T-cell (primary cell): ENCODE results near the gene AKR1C1. TPM values are rescaled to one million over a fixed set of nuclear protein-coding genes. Genes with fewer than 3 reads are reported as not detected.
"Not testable (repeated sequence)": the region's sequence is repeated elsewhere in the genome, so short reads cannot be mapped to it uniquely, and the experiment has no call there.

Source experiments
- ATAC-seq, 4 experiments: fragments of 200-7000 bp in 3 of 4; fragments of 150-1000 bp in 1 of 4; cut with Tn5 transposase; replicated peaks in 1 of 4; 1 replicate in 3 of 4; 2 replicates in 1 of 4; pipeline ENCODE4 v1.10.0; 2021; ENCODE audit warnings: moderate library complexity in 3 of 4, mild to moderate bottlenecking in 2 of 4, moderate number of reproducible peaks in 1 of 4
- CTCF ChIA-PET, 2 donors: fragments of 300-600 bp; sonication (Branson Sonifier 250); formaldehyde crosslinking; loops; one replicate each; lab custom pipeline; 2022; ENCODE audit warnings: antibody characterized with exemption in 2 of 2; lab: Charles Lee
- POLR2A ChIA-PET, 2 donors: fragments of 300-600 bp; sonication (Branson Sonifier 250); formaldehyde crosslinking; loops; one replicate each; lab custom pipeline; 2022; ENCODE audit warnings: antibody characterized with exemption in 2 of 2; lab: Charles Lee
- DNase-seq, 35 experiments: peaks; one replicate each; pipeline versions ENCODE4 v3.0.0 to v3.0.0-alpha.2; 2013 to 2023
- H3K27ac ChIP-seq: one replicate; pipeline ENCODE4 v1.5.1; 2013; ENCODE audit warnings: low read length
- H3K27me3 ChIP-seq, 2 experiments: replicated peaks in 1 of 2; 1 replicate in 1 of 2; 2 replicates in 1 of 2; pipeline versions ENCODE4 v1.6.1 to v1.7.0; 2013; ENCODE audit warnings: low read length in 1 of 2, mixed read lengths in 1 of 2; ENCODE audit not compliant: control insufficient read depth in 2 of 2, insufficient read depth in 2 of 2; ENCODE audit errors: extremely low read depth in 1 of 2
- H3K36me3 ChIP-seq, 2 donors: 1 replicate in 1 of 2; 2 replicates in 1 of 2; pipeline versions ENCODE4 v1.6.1 to v1.7.0; 2013; ENCODE audit warnings: low read length in 1 of 2; ENCODE audit not compliant: control insufficient read depth in 2 of 2, insufficient read depth in 1 of 2; ENCODE audit errors: extremely low read depth in 1 of 2
- H3K4me1 ChIP-seq, 2 experiments: 1 replicate in 1 of 2; 2 replicates in 1 of 2; pipeline versions ENCODE4 v1.6.1 to v1.7.0; 2013; ENCODE audit warnings: low read length in 2 of 2, mixed read lengths in 1 of 2; ENCODE audit not compliant: insufficient read depth in 2 of 2, control insufficient read depth in 1 of 2; ENCODE audit errors: extremely low read depth in 1 of 2
- H3K4me3 ChIP-seq, 2 donors: 1 replicate in 1 of 2; 2 replicates in 1 of 2; pipeline versions ENCODE4 v1.5.1 to v1.7.0; 2013; ENCODE audit warnings: mild to moderate bottlenecking in 2 of 2, low read length in 1 of 2, moderate library complexity in 1 of 2; ENCODE audit not compliant: control insufficient read depth in 1 of 2; ENCODE audit errors: extremely low read depth in 1 of 2
- H3K9me3 ChIP-seq: 2 replicates; pipeline ENCODE4 v1.7.0; 2013
- H3K27ac Mint-ChIP-seq, 2 donors: one replicate each; pipeline ENCODE4 v1.8.0; 2020 to 2021; ENCODE audit warnings: mild to moderate bottlenecking in 2 of 2, mixed read lengths in 2 of 2
- H3K27me3 Mint-ChIP-seq, 2 donors: one replicate each; pipeline ENCODE4 v1.8.0; 2021 to 2022; ENCODE audit warnings: mixed read lengths in 2 of 2
- H3K36me3 Mint-ChIP-seq: one replicate; pipeline ENCODE4 v1.8.0; 2021; ENCODE audit warnings: mixed read lengths
- H3K4me1 Mint-ChIP-seq, 3 donors: one replicate each; pipeline ENCODE4 v1.8.0; 2020 to 2022; ENCODE audit warnings: mixed read lengths in 3 of 3, mild to moderate bottlenecking in 1 of 3
- H3K4me3 Mint-ChIP-seq, 3 donors: one replicate each; pipeline ENCODE4 v1.8.0; 2020 to 2022; ENCODE audit warnings: mild to moderate bottlenecking in 3 of 3, mixed read lengths in 3 of 3, moderate library complexity in 3 of 3
- H3K9me3 Mint-ChIP-seq, 3 donors: one replicate each; pipeline ENCODE4 v1.8.0; 2020 to 2022; ENCODE audit warnings: mixed read lengths in 3 of 3
- WGBS: methylation state at CpG from one replicate; pipeline ENCODE4 v1.1.5; 2013; ENCODE audit warnings: missing lambda C conversion rate; ENCODE audit not compliant: insufficient coverage; 5-methylcytosine and 5-hydroxymethylcytosine counted together
- total RNA-seq, 35 experiments: library from RNA in 6 of 35; stranded (reverse) in 6 of 35; fragments of 120-200 nt in 1 of 35; gene quantifications; one replicate each; pipeline versions ENCODE4 v1.2.1 to v1.2.4 and lab custom pipeline; 2013 to 2026

The AKR1C1 gene
- total RNA-seq, 5 donors from 2014 or later (not counting 1 experiment from before 2014, with no cell fraction given), result 1.1 to 4.8 (median 3.0) TPM

DNA sequence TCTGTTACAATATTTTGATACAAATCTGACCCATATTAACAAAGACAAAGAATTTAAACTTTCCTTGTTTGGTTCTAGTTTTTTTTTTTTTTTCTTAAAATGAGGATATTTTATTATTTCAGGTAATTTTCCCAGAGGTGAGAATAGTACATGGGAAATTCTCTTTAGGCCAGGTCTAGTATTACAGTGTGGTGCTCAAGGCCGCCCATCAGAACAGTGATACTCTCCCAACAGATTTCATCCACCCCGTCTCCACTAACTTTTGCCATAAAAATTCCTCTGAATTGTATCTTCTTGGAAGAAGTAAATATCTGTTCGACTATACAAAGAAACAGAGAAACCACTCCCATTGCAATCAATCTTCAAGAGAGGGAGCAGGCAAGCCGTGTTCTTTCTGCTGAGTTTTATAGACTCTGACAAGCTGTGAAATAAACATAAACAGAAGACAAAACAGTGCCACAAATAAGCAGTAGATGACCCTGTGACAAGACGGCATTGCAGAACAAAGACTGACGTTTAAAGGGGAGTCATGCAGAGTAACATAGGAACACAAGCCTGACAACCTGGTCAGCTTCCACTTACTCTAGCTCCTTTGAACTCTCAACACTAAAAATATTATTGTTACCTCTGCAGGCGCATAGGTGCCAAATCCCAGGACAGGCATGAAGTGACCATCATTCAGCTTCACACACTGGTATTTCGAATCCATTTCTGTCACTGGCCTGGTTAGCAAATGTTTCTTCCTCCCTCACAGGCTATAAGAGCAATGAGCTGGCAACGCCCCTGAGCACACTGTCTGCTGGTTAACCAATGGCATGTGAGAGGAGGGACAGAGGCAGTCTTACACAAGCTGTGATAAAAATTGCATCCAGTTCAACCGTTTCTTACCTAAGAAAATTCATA is 40.2 kb downstream of the AKR1C1 start, which contains the start of gene AKR1C2:
Gene AKR1C2, minus strand, starts transcription at position 731 of the 903 bp plus-strand sequence. Its CDS starts 22 bp downstream, at position 709.
- DNase-seq, H3K4me3 Mint-ChIP-seq, H3K27me3 ChIP-seq, H3K27ac Mint-ChIP-seq, ATAC-seq, H3K4me1 ChIP-seq, H3K36me3 ChIP-seq, H3K4me1 Mint-ChIP-seq, POLR2A ChIA-PET, H3K27ac ChIP-seq, H3K9me3 Mint-ChIP-seq, H3K27me3 Mint-ChIP-seq, H3K4me3 ChIP-seq, H3K36me3 Mint-ChIP-seq, H3K9me3 ChIP-seq: not testable (repeated sequence)
- no CpG with 5 or more reads among the region's 10 CpGs for WGBS
- CTCF ChIA-PET, result interaction anchor here in 1 of 2 donors (0.7 kb wide), 1 partner anchor 59 kb away, joined by 3 read pairs; no protein-coding TSS in a partner anchor

DNA sequence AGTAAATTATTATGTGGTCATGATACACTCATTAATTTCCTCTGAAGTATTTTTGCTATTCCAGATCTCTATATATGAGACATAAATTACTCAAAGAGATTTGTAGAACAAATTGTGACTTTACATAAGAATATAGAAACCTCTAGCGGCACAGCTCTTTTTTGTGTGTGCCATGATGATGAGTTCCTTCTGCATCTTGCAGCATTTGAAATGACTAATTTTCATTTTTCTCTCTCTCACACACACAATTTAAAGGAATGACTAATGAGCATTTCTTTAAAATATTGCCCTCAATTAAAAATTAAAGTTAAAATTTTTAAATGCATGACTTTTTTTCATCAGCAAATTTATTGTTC is 40.8 kb downstream of the AKR1C1 start:
- H3K27me3 Mint-ChIP-seq, H3K4me3 Mint-ChIP-seq, H3K36me3 Mint-ChIP-seq, DNase-seq, ATAC-seq, H3K4me1 Mint-ChIP-seq, H3K36me3 ChIP-seq, H3K27ac Mint-ChIP-seq, CTCF ChIA-PET, H3K4me3 ChIP-seq, H3K27ac ChIP-seq, POLR2A ChIA-PET, H3K27me3 ChIP-seq, H3K9me3 Mint-ChIP-seq, H3K9me3 ChIP-seq, H3K4me1 ChIP-seq: not testable (repeated sequence)
- no CpG with 5 or more reads among the region's 1 CpG for WGBS

DNA sequence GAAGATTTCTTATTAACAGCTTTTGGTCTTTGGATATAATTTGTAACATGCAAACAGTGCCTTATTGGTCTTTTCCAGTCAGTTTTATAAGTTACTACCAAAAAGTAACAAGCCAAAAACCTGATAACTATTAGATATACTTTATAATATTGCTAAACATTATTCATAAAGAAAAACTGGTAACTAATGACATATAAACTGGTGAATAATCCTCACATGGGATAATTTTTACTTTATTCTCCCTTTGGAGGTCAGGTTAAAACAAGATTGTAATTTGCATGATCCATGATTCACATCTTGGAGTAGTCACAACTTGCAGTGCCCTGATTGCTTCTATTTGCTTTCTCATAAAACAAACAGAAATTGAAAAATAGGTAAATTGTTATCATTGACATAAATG is 41.3 kb downstream of the AKR1C1 start:
- CTCF ChIA-PET, H3K4me3 Mint-ChIP-seq, H3K27ac Mint-ChIP-seq, H3K36me3 ChIP-seq, H3K27me3 ChIP-seq, DNase-seq, H3K4me3 ChIP-seq, H3K4me1 ChIP-seq, H3K27me3 Mint-ChIP-seq, H3K27ac ChIP-seq, H3K9me3 Mint-ChIP-seq, ATAC-seq, H3K36me3 Mint-ChIP-seq, POLR2A ChIA-PET, H3K9me3 ChIP-seq, H3K4me1 Mint-ChIP-seq: not testable (repeated sequence)

DNA sequence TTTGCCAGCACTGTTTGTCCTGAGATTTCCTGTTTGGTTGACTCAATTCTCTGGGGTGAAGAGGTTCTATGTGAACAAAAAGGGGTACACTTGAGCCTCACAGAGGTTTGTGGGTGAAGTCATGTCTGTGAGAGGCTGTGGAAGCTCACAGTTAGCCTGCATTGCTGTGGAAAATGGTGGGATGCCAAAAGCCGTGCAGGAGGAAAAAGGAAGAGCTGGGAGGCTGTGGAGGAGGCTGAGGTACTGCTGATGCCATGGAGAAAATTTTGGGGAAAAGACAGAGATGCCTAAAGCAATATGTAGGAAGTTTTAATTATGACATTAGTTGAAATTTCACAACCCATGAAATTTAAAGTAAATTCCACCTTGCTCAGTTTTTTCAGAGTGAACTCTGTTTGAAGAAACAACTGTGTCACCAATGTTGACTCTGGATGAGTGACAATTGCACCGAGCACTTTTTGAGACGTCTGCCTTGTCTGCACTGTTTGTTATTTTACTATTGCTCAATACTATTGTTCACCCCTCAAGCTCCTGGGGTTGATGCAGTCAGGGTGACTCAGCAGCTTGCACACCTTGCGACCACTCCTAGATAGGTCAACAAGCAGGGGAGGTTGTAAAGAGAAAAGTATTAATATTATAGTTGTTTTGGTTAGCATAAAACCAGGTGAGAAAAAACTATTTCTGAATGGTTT is 45.8 kb downstream of the AKR1C1 start:
- ATAC-seq, H3K4me3 ChIP-seq, H3K4me1 Mint-ChIP-seq, H3K36me3 ChIP-seq, H3K9me3 ChIP-seq, H3K9me3 Mint-ChIP-seq, H3K27ac ChIP-seq, POLR2A ChIA-PET, H3K36me3 Mint-ChIP-seq, H3K27ac Mint-ChIP-seq, DNase-seq, H3K27me3 Mint-ChIP-seq, H3K27me3 ChIP-seq, H3K4me1 ChIP-seq, CTCF ChIA-PET, H3K4me3 Mint-ChIP-seq: not testable (repeated sequence)
- WGBS, result no CpG with 5 or more reads among the region's 4 CpGs

DNA sequence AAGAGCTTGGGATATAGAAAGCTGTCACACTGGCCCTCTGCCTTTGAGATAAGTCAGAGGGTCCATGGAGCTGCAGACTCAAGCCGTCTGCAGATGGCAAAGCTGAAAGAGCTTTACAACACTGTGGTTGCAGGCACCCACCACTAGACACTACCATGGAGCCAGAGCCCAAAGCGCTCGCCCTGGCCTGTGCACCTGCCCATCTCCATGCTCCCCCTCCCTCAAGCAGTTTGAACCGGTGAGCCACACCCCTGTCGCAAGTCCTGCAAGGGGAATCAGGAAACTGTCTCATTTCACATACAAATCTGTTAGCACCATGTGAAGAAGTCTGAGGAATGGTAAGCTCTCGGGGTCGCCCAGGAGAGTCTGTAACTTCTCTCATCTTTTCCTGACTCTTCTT is 46.8 kb downstream of the AKR1C1 start:
- H3K4me3 Mint-ChIP-seq, CTCF ChIA-PET, H3K4me1 ChIP-seq, H3K27ac Mint-ChIP-seq, H3K4me3 ChIP-seq, H3K9me3 ChIP-seq, H3K36me3 ChIP-seq, H3K9me3 Mint-ChIP-seq, POLR2A ChIA-PET, H3K27me3 Mint-ChIP-seq, H3K27ac ChIP-seq, H3K36me3 Mint-ChIP-seq, H3K27me3 ChIP-seq, ATAC-seq, H3K4me1 Mint-ChIP-seq, DNase-seq: not testable (repeated sequence)
- WGBS, result no CpG with 5 or more reads among the region's 7 CpGs

DNA sequence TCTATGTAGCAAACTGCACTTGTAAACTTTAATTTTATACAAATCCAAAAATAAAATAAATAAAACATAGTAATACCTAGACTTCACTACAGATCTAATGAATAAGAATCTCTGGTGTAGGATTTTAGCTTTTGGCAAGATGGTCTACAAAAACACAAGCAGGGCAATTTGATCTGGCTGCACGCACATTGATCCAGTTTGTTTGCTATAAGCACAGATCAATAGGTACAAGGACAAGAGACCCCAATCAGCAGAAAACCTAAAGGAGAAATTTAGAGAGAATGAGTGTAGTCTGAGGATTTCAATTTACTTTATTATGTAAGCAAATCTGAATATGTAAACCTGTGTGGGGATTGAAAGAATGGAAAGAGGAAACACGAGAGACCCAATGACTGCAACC is 48.2 kb downstream of the AKR1C1 start:
- ATAC-seq, POLR2A ChIA-PET, CTCF ChIA-PET, H3K4me3 Mint-ChIP-seq, DNase-seq, H3K27me3 ChIP-seq, H3K27me3 Mint-ChIP-seq, H3K36me3 Mint-ChIP-seq, H3K4me3 ChIP-seq, H3K4me1 Mint-ChIP-seq, H3K4me1 ChIP-seq, H3K27ac Mint-ChIP-seq, H3K36me3 ChIP-seq, H3K9me3 Mint-ChIP-seq, H3K27ac ChIP-seq, H3K9me3 ChIP-seq: not testable (repeated sequence)
- 70% methylated on average over 1 of the region's 2 CpGs for WGBS
